GM10266 (cell line): Measurements from ENCODE around the gene TACR2.

ENCODE experiments used
- DNase-seq: peaks from one replicate; pipeline ENCODE4 v3.0.0; 2012; ENCODE audit errors: extremely low spot score
- TF ChIP-seq, protein P1 (sequence below): IDR thresholded peaks from 2 replicates; pipeline ENCODE4 v1.5.1; 2012; ENCODE audit warnings: mild to moderate bottlenecking, low read depth; ENCODE audit not compliant: control insufficient read depth, insufficient read depth; ENCODE audit errors: missing control alignments

TACR2 gene

DNA sequence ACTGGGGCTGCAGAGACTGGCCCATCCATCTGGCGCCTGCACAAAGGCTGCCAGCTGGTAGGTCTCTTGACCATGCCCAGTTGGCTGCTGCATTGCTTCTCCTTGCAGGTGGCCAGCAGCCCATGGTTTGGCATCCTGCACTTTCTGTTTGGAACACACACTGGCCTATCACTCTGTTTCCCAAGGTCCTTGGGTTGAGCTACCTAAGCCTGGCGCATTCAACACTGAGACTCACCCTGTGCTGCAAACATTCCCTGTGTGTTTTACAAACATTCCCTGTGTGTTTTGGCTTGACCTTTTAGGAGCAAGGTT lies 55.5 kb downstream of the TACR2 start:
- TF ChIP-seq, protein P1, sequence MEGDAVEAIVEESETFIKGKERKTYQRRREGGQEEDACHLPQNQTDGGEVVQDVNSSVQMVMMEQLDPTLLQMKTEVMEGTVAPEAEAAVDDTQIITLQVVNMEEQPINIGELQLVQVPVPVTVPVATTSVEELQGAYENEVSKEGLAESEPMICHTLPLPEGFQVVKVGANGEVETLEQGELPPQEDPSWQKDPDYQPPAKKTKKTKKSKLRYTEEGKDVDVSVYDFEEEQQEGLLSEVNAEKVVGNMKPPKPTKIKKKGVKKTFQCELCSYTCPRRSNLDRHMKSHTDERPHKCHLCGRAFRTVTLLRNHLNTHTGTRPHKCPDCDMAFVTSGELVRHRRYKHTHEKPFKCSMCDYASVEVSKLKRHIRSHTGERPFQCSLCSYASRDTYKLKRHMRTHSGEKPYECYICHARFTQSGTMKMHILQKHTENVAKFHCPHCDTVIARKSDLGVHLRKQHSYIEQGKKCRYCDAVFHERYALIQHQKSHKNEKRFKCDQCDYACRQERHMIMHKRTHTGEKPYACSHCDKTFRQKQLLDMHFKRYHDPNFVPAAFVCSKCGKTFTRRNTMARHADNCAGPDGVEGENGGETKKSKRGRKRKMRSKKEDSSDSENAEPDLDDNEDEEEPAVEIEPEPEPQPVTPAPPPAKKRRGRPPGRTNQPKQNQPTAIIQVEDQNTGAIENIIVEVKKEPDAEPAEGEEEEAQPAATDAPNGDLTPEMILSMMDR = no peak
- DNase-seq = no peak

DNA sequence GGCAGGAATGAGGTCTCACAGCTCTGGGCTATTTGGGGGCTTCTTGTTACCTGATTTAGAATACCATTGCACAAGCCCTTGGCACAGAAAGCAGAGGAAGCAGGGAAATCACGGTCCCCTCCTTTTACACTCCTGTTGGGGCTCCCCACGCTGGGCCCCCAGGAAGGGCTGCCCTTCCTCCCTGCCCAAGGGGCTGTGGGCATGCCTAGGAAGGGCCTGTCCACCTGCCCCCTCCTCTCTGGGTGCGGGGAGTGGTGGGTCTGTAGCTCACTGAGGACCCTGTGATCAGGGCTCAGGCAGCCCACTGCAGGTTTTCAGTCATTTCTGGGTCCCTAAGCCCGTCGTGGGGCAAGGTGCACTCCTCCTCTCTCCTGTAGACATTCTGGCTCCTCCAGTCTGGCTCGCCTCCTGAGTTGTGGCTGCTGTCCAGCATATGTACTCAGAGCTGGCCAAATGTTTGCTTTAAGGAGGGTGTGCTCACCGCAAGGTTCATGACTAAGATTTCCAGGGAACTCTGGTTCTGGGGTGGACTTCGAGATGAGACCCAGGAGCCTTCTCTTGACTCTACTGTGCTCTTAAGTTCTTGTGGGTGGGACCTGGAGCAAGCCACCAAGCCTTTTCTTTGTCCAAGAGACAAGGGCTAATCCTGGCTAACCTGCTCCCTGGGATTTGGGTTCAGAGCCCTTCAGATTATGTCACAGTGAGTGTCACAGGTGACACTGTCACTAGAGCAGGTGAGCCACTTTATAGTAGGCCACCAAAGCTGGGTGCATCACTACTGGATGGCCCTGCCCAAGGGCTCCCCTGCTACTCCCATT lies 56.0 kb downstream of the TACR2 start:
- TF ChIP-seq, protein P1 = no peak
- no peak for DNase-seq

DNA sequence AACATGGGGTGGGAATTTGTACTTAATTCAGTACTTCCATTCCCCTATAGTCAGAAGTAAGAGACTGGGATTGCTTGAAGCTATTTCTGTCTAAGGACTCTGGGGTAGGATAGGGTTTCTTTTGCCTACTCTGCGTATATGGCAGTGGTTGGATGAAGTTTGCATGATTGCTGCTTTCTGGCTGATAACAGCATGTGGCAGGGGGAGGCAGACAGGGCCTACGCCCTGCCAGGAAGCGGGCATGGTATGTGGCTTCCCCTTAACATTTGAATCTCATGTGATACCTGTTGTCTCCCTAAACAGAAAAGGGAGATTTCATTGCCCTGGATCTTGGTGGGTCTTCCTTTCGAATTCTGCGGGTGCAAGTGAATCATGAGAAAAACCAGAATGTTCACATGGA lies 57.1 kb downstream of the TACR2 start:
- TF ChIP-seq, protein P1 = no peak
- DNase-seq = no peak

DNA sequence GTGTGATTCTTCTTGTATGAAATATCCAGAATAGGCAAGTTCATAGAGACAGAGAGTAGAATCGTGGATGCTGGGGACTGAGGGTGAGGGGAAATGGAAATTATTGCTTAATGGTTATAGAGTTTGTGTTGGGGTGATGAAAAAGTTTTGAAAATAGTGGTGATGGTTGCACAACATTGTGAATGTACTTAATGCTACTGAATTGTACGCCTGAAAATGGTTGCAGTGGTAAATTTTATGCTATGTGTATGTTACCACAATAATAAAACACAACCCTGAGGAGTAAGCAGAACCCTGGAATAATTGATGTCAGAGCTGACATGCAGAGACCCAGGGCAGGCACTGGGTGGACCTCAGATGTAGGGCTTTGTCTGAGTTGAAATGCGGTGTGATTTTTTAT lies 57.6 kb downstream of the TACR2 start:
- TF ChIP-seq, protein P1 = no peak
- DNase-seq = no peak

DNA sequence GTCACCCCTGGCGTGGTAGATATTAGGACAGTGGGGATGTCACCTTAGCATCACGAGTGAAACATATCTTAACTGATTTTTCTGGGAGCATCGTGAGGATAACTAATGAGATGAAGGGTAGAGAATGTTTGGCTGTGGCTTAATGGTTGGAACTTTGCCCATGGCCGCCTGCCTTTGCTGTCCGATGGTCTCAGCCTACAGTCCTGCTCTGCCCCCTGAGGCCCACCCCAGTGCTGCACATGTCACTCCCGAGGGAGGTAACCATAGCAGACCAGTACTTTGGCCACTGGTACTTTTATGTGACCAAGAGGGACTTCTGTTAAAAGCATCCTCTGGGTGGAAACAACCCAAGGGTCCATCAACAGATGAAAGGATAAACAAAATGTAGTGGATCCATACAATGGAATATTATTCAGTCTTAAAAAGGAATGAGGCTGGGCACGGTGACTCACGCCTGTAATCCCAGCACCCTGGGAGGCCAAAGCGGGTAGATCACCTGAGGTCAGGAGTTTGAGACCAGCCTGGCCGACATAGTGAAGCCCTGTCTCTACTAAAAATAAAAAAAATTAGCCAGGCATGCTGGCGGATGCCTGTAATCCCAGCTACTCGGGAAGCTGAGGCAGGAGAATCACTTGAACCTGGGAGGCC lies 58.4 kb downstream of the TACR2 start:
- DNase-seq = no peak

DNA sequence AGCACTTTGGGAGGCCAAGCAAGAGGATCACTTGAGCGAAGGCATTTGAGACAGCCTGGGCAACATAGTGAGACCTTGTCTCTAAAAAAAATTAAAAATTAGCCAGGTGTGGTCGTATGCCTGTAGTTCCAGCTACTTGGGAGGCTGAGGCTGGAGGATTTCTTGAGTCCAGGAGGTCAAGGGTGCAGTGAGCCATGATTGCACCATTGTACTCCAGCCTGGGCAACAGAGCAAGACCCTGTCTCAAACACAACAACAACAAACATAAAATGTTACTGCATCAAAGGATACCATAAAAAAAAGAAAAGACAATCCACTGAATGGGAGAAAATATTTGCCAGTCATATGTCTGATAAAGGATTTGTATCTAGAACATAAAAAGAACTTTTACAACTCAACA lies 60.5 kb downstream of the TACR2 start:
- TF ChIP-seq, protein P1 = no peak
- no peak for DNase-seq

More for the DNA sequence above, 58.4 kb downstream of the TACR2 start:
- TF ChIP-seq, protein P1 = no peak

DNA sequence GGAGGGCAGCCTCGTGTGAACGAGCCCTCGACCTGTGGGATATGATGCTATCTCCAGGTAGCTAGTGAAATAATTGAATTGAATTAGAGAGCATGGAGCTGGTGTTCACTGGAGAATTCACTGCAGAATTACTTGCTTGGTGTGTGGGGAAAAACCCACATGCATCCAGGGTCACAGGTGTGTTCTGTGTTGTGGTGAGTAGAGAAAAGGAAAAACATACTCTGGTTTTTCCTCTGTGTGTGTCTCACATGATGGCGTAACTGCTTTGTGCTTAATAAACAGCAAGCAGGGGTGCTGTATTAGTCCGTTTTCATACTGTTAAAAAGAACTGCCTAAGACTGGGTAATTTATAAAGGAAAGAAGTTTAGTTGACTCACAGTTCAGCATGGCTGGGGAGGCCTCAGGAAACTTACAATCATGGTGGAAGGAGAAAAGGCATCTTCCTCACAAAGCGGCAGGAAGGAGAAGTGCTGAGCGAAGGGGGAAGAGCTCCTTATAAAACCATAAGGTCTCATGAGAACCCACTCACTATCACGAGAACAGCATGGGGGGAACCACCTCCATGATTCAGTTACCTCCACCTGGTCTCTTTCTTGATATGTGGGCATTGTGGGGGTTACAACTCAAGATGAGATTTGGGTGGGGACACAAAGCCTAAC lies 62.6 kb downstream of the TACR2 start:
- no peak for DNase-seq
- TF ChIP-seq, protein P1 = no peak
